Spleen (tissue), 7 donors: Measurements from ENCODE around the gene CALM1.

Experiments used
- POLR2A ChIP-seq, 3 donors: fragments of 450-650 bp; IDR thresholded peaks; one replicate each; pipeline ENCODE4 v1.5.1; 2017; ENCODE audit warnings: antibody characterized with exemption in 3 of 3, mild to moderate bottlenecking in 1 of 3
- POLR2AphosphoS5 ChIP-seq, 3 donors: sonication (generic); formaldehyde crosslinking; IDR thresholded peaks; one replicate each; pipeline ENCODE4 v1.5.1; 2017; ENCODE audit warnings: antibody characterized with exemption in 3 of 3
- TF ChIP-seq, protein P1 (sequence below), 11 experiments: fragments of 200-600 bp in 7 of 11; fragments of 450-650 bp in 4 of 11; sonication (generic) in 4 of 11; IDR thresholded peaks in 8 of 11; conservative IDR thresholded peaks in 3 of 11; 1 replicate in 7 of 11; 2 replicates in 4 of 11; pipeline versions ENCODE4 v1.4.0 to v1.8.0; 2016 to 2021; ENCODE audit warnings: antibody characterized with exemption in 11 of 11, inconsistent platforms in 4 of 11, mild to moderate bottlenecking in 1 of 11
- donor health status: DM: no; HTN: no; CAD: no; lungs with moderate emphysema.
- donor health status: DM: no; HTN: no; CAD: no.
- donor health status: DM: no; HTN: no; CAD: no.

GRCh38 chr14:90388982-90389381 is 7.8 kb upstream of the CALM1 start:
- TF ChIP-seq, protein P1, sequence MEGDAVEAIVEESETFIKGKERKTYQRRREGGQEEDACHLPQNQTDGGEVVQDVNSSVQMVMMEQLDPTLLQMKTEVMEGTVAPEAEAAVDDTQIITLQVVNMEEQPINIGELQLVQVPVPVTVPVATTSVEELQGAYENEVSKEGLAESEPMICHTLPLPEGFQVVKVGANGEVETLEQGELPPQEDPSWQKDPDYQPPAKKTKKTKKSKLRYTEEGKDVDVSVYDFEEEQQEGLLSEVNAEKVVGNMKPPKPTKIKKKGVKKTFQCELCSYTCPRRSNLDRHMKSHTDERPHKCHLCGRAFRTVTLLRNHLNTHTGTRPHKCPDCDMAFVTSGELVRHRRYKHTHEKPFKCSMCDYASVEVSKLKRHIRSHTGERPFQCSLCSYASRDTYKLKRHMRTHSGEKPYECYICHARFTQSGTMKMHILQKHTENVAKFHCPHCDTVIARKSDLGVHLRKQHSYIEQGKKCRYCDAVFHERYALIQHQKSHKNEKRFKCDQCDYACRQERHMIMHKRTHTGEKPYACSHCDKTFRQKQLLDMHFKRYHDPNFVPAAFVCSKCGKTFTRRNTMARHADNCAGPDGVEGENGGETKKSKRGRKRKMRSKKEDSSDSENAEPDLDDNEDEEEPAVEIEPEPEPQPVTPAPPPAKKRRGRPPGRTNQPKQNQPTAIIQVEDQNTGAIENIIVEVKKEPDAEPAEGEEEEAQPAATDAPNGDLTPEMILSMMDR (IDR thresholded peaks at IDR 0.05 in 8 of 11, conservative IDR thresholded peaks at IDR 0.05 in 3 of 11): no peak
- TF ChIP-seq POLR2AphosphoS5 (IDR thresholded peaks at IDR 0.05): no peak
- TF ChIP-seq POLR2A (IDR thresholded peaks at IDR 0.05): no peak
